Activated CD4-positive, CD25-positive, alpha-beta regulatory T cell treated with anti-CD3 and anti-CD28 coated beads, Interleukin-2, amount 50 U/mL, for 16 hours (primary cell): ENCODE data around the gene HSPA4.
A peak's percentile ranks its signal among the peaks of the same experiment; 100 is the strongest.
"Not testable (repeated sequence)": the region's sequence is repeated elsewhere in the genome, so short reads cannot be mapped to it uniquely, and the experiment has no call there.

Experiments used
- DNase-seq: peaks from one replicate; pipeline ENCODE4 v3.0.0-alpha.2; 2020; ENCODE audit warnings: low read depth, low spot score

Gene HSPA4

GRCh38 chr5:133051542-133052316 lies at the start of gene HSPA4:
HSPA4 (plus strand) TSS chr5:133052013; CDS start chr5:133052251, 238 bp downstream.
- peak; percentile 95 for DNase-seq

GRCh38 chr5:133006653-133007052 lies 45.2 kb upstream of the HSPA4 start:
- DNase-seq = no peak

DNA sequence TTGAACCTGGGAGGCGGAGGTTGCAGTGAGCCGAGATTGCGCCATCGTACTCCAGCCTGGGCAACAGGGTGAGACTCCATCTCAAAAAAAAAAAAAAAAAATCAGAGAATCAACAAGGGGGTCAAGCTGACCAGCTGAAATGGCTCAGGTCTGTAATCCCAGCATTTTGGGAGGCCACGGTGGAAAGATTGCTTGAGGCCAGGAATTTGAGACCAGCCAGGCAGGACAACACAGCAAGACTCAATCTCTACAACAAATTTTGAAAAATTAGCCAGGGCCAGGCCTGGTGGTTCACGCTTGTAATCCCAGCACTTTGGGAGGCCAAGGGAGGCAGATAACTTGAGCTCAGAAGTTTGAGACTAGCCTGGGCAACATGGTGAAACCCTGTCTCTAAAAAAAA lies 43.4 kb upstream of the HSPA4 start:
- DNase-seq = not testable (repeated sequence)

DNA sequence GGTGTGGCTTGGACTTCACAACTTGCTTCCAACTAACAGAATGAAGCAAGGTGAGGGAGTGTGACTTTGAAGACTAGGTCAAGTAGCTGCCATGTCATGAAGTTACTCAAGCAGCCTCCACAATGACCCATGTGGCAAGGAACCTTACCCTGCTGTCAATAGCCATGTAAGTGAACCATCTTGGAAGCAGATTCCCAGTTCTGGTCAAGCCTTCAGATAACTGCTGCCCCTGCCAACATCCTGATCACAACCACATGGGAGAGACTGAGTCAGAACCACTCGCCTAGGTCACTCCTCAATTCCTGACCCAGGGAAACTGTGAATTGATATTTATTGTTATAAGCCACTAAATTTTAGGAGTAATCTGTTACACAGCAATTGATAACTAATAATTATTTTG lies 36.3 kb upstream of the HSPA4 start:
- no peak for DNase-seq

DNA sequence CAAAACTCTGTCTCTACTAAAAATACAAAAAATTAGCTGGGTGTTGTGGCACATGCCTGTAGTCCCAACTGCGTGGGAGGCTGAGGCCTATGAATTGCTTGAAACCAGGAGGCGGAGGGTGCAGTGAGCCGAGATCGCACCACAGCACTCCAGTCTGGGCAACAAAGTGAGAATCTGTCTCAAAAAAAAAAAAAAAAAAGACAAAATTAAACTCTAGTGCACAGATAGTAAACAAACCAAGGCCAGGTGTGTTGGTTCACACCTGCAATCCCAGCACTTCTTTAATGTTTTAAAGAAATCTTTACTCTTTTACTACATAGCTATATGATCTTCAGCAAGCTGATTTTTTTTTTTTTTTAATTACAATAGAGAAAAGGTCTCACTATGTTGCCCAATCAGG lies 33.8 kb upstream of the HSPA4 start:
- DNase-seq = no peak

- not testable (repeated sequence) for DNase-seq
These were observed 32.3 kb upstream of the HSPA4 start for GRCh38 chr5:133019471-133019870.

GRCh38 chr5:133025804-133026663 lies 25.8 kb upstream of the HSPA4 start, which contains the start of gene ZCCHC10:
ZCCHC10 (minus strand) TSS chr5:133026549; CDS start chr5:133026537, 12 bp downstream.
- DNase-seq = peak; percentile 82

DNA sequence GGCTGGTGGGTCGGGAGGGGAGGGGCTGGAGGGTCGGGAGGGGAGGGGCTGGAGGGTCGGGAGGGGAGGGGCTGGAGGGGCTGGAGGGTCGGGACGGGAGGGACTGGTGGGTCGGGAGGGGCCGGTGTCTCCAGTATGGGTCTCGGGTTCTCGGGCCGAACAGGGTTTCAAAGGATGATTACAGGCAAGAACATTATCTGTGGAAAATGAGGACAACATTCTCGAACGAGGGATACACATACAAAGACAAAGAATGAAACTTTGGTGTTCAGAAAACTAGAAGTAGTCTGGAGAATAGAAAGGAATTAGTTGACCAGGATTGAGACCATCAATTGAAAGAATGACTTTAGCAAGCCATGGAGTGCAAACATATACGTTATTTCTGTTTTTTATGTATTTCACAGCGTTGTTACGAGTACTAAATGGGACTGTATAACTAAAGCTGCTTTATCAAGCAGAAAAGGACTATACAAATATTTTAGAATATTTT lies 25.1 kb upstream of the HSPA4 start:
- no peak for DNase-seq

- DNase-seq = no peak
These were observed 22.4 kb upstream of the HSPA4 start for GRCh38 chr5:133029416-133029815.

DNA sequence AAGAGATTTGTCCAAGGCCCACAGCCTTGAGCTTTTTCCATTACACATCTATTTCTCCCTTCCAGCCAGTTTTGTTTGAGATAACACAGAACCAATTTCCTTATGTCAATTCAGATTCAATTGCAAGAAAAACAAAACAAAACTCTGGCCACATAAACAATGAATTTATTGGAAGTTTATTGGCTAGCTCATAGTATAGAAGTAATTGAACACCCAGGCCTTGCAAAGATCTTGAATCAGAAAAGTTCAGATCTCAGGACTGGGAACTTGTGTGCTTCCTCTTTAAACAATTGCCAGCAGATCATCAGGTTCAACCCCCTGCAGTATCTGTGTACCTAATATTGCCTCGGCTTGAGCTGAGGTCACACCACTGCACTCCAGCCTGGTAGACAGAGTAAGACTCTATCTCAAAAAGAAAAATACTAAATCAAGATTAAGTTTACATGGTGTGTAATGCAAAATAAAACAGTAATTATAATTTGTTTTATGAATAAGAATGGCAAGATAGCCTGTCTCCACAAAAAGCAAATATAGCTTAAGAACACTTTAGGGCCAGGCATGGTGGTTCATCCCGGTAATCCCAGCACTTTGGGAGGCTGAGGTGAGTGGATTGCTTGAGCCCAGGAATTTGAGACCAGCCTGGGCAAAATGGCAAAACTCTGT lies 21.3 kb upstream of the HSPA4 start:
- DNase-seq = no peak

DNA sequence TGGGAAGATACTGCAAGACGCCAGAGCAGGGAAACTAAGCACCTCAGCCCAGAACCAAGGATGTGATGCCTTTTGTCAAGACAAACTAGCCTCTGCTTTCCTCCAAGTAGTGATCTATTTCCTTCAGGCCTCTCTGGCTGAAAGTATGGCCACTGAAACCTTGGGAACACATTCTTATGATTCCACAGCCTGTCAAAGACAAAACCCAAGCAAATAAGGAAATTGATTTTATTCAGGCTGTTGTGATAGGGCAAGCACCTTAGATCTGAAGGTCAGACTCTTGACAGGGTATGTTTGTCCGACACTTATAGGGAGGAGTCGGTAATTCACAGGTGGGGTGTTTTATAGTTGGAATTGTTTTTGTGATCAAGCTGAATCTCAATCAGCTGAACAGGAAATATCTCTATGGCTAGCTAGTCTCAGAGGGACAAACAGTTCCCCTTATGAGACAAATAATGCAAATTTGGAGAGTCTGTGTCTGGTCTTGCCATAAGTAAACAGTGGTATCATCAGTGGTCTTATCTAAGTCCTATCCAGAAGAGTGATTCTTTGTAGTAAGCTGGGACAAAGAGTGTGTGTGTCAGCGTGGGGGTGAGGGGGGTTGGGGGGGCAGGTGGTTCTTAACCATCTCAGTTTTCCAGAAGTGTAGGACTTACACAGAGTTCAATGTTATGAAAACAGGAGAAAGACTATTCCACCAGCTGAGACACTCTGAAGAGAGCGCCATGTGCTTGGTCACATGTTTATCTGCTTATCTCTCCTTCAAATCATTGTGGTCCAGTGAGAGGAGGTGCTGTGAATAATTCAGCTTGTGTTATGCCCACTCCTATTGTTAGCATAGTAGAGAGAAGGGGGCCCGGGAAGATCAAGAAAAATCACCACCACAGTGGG lies 18.7 kb upstream of the HSPA4 start:
- no peak for DNase-seq

DNA sequence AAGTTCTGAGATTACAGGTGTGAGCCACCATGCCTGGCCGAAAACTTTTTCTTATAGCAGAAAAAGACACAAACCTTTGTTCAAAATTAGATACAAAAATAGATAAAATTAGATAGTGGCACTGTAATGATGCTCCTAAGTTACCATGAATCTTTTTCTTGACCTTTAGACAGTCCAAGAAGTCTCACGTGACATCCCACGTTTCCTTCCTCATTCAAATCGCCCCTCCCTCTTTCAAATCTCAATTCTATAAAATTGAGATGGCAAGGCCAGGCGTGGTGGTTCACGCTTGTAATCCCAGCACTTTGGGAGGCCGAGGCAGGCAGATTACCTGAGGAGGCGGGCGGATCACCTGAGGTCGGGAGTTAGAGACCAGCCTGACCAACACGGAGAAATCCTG lies 17.7 kb upstream of the HSPA4 start:
- no peak for DNase-seq

GRCh38 chr5:133035224-133035623 lies 16.6 kb upstream of the HSPA4 start:
- DNase-seq = no peak

- not testable (repeated sequence) for DNase-seq
These were observed 15.1 kb upstream of the HSPA4 start for GRCh38 chr5:133036677-133037076.

- DNase-seq = no peak
These were observed 10.5 kb upstream of the HSPA4 start for GRCh38 chr5:133041157-133041784.

GRCh38 chr5:133041910-133042309 lies 9.9 kb upstream of the HSPA4 start:
- DNase-seq = no peak

- DNase-seq = not testable (repeated sequence)
These were observed 5.3 kb upstream of the HSPA4 start for GRCh38 chr5:133046560-133046959.

DNA sequence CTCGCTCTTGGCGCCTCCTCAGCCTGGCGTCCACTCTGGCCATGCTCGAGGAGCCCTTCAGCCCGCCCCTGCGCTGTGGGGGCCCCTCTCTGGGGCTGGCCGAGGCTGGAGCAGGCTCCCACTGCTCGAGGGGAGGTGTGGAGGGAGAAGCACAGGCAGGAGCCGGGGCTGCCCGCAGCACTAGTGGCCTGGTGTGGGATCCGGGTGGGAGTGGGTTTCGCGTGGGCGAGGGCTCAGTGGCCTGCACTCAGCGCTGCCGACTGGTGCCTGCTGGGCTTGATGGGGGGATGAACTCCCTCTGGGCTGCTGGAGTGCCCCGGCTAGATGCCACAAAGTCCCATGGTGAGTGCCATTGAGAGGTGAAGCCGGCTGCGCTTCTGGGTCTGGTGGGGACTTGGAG lies 4.4 kb upstream of the HSPA4 start:
- DNase-seq = no peak

DNA sequence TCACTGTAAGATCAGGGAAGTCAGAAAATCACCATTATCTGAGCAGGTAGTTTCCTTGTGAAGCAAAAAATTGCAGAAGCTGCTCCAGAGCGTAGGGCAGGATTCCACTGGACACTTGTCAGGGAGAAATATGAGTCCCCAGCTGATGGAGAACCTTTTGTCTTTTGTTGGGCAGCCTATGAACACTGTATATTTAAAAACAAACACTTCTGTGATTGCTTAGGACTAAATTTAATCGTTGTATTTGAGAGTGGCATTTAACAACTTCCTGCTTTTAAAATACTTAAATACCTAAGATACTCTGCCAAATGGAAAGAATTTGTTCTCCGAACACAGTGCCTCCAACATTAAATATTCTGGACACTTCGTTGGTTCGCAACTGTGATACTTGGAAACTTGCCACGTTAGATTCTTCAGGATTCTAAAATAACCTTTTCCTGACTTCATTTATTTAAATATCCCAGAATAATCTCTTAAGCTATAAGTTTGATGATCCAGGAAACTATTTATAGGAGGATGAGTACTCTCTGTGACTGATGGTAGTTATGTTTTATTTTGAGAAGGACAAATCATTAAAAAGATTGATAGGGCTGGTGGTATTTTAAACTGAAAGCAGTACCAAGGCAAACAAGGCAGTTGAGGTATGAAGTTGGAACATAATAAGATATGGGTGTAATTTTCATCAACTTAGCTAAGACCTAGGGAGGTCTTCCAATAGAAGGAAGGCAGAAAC lies 2.7 kb upstream of the HSPA4 start:
- DNase-seq = no peak

DNA sequence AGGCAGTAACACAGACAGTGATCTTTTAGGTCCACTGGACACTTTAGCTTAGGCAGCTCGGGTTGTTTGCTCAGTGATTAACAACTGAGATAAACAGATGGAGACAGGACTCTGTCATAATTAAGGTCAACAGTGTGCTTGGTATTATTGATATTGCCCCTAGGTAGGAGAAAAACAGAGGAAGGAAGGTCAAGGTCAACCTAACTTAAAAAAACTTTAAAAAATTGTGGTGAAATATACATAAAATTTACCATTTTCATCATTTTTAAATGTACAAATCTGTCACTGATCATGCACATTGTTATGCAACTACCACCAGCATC lies 2.1 kb upstream of the HSPA4 start:
- no peak for DNase-seq
